ENCODE data around the gene GUCY1A1.

GUCY1A1 gene

GRCh38 chr4:155745984-155746383, 79.3 kb downstream of the GUCY1A1 start:
- DNase-seq, result no peak

- DNase-seq, result no peak
Observed at GRCh38 chr4:155748039-155748438, 81.4 kb downstream of the GUCY1A1 start.

DNA sequence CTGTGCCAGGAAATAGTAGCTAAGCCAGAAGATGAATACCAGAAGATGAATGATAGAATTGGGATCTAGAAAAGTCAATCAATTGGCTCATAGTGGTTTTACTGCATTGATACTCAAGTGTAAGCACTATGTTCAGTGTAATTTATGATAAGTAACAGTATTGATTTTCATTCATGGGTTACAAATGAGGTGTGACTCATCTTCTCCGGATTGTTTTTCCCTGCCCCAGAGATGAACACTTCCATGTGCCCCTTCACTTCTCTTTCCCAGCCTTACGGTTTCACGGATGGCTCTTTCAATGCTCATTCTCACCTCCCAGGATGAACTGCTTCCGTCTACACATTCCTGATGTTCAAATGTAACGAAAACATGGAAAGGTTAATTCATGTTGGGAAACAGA, 82.4 kb downstream of the GUCY1A1 start:
- no peak for DNase-seq

GRCh38 chr4:155751569-155751968, 84.9 kb downstream of the GUCY1A1 start:
- no peak for DNase-seq

GRCh38 chr4:155757745-155758265, 91.2 kb downstream of the GUCY1A1 start:
- no peak for DNase-seq

DNA sequence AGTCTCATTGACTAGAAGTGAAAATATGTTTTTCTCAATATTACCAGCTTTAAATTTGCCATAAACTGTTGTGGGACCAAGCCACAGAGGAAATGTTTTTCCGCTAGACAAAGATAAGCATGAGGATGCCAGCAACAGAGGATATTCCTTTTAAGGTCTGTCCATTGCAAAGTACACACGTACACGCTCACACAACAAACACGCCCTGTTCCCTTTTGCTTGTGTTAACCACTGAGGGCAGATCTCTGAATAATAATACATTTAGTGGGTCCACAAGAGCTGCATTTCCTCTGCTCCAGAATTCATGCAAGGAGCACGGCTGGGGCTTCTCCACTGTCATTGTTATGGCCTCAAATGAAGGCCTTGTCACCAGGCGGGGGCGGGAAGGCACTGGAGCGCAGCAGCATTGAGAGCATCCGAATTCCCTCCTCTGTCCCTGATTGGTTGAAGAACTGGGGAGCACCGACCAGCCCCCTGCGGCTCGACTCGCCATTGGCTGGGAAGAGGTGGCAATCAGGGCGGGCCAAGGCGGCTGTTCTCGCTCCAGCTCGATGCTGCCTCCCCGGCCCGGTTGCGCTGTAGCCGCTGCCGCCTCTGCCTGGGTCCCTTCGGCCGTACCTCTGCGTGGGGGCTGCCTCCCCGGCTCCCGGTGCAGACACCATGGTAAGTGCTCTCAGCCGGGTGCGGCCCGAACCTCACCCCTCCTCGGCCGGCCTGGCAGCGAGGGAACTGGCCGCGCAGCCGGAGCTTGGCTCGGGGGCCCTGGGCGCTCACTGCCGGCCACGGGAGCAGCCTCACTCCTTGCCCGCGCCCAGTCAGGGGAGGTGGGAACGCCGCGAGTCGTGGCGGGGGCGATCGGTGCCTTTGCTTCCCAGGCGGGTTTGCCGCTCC, 92.1 kb downstream of the GUCY1A1 start, which contains the start of gene GUCY1B1:
Gene GUCY1B1 (plus strand): TSS at position 541 of the 891 bp plus-strand sequence. CDS start 120 bp downstream, at position 661.
- DNase-seq, result peak; percentile 24

DNA sequence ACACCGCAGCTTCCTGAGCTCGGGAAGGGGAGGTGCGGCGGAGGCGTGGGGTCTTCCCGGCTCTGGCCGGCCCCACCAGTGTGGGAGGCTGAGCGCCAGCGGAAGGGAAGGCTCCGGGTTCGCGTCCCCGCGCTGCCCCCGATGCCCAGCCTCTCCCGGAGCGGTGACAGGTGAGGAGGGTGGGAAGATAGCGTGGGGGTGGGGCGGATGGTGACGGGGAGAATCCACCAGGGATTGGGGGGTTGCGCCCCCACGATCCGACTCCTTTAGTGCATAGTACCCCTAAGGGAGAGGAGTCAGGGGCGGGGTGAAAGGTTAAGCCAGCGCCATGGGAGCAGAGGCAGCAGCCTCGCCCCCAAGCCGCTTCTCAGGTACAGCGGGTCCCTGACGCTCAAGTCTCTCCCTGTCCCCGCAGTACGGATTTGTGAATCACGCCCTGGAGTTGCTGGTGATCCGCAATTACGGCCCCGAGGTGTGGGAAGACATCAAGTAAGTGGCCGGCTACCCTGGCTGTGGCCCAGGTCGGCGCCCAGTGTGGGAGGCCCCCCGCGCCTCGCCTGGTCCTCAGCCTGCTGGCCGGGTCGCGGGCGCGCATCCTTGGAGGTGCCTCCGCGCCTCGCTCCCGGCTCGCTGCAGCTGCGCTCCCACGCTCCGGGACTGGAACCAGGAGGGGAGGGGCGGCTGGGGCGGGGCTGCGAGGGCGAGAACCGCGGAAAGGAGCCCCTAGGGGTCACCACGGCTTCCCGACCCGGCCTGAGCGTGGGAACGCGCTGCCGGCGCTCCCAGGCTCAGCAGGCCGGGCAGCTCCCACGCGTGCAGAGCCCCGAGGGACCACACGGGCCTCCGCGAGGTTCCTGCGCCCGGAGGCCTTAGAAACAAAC, 93.0 kb downstream of the GUCY1A1 start:
- DNase-seq, result no peak

DNA sequence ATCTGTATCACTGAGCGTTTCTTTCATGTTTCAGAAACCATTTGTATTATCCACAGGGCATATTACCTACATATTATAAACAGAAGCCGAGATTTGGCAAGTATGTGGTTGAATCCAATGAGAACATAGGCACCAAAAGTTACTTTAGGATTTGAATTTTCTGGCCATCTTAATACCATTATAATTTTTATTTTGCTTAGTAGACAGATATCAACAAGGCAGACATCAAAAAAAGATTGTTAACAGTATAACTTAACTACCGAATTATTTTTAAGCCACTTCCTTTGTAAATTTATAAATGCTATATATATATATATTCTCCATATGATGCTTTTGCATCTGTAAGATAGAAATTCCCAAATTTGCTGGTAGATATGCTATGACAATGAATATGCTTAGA, 94.4 kb downstream of the GUCY1A1 start:
- DNase-seq, result no peak

GRCh38 chr4:155761916-155762315, 95.3 kb downstream of the GUCY1A1 start:
- no peak for DNase-seq

DNA sequence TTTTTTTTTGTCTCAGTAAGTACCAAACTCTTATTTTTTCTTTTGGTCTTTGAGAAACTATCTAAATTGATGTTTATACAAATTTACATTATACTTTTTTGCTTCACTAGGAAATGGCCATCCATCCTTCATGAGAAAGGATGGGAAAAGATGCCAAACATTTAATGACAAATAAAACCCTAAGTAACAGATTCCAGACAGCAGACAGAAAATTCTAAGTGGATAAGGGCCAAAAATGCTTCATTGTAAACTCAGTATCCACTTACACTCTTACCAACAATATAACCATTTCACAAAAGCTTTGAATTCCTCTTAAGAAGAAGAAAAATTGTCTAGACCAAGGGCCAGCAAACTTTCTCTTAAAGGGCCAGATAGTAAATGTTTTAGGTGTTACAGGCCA, 95.7 kb downstream of the GUCY1A1 start:
- DNase-seq, result no peak

- no peak for DNase-seq
Observed at GRCh38 chr4:155763551-155763950, 96.9 kb downstream of the GUCY1A1 start.

DNA sequence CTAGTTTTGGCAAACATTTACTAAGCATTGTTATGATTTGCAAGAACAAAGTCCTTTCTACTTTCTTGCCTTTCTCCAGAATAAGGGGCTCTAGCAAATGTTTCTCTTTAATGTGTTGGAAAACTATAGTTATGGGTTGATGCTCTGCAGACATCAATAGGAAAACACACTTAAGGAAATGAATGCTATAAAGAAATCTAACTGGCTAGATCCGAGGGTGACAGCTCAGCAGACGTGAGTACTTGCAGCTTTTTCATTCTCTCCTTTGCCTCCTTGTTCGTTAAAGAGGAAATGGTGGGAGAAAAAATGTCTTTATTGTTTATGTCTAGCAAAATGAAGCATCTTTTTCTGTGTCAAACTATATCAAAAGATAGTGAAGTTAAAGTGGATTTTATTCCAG, 98.5 kb downstream of the GUCY1A1 start:
- no peak for DNase-seq

- DNase-seq, result no peak
Observed at GRCh38 chr4:155766622-155767021, 100.0 kb downstream of the GUCY1A1 start.

DNA sequence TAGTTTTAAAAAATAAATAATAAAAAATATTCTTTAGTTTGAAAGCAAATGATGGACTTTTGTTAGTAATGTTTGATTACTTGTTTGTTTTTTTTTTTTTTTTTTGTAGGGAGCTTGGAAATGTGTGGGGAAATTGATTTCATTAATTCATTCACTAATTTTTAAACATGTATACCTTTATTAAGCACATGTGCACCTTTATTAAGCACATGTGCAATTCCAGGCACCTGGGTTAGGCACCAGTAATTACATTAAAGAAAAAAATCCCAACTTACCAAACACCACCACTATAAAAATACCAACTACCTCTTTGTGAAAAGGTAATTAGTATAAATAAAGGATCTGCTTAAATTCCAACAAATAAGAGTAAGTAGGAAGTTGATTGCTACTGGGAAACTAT, 101.7 kb downstream of the GUCY1A1 start:
- no peak for DNase-seq

DNA sequence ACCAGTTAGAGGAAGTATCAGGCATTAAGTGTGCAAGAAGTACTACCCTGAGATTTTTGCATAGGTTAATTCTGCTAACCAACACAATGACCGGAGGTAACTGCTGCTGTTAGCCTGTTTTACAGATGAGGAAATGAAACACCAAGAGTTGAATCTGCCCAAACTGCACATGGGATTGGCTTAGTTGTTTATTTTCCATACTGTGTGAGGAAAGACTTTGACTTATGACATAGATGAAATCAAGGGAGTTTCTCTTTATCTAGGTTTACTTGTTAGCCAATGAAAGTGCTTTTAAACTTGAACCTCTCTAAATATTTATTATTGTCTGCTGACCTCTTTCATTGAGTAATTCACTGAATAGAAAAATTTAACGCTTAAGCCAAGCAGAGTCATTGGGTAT, 102.4 kb downstream of the GUCY1A1 start:
- DNase-seq, result no peak

- no peak for DNase-seq
Observed at GRCh38 chr4:155772459-155773195, 106.0 kb downstream of the GUCY1A1 start.

- DNase-seq, result no peak
Observed at GRCh38 chr4:155773196-155773800, 106.7 kb downstream of the GUCY1A1 start.

- DNase-seq, result no peak
Observed at GRCh38 chr4:155774033-155774432, 107.4 kb downstream of the GUCY1A1 start.

GRCh38 chr4:155777971-155778735, 111.5 kb downstream of the GUCY1A1 start:
- no peak for DNase-seq

DNA sequence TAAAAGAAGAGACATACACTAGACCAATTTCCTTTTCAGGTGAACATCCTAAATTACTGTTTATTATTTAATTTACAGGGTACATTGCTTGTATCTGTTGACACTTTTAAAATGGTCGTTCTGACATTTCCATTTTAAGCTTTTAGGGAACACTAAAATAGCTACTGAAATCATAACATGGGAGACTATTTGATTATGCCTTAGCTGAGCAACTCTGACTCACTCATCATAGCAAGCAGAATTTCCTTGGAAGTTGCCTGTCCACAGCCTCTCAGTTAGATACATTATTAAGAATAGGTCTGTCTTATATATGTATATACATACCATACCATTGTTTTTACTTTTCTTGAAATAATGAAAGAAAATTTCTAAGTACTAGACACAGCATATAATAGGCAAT, 114.1 kb downstream of the GUCY1A1 start:
- DNase-seq, result no peak

- DNase-seq, result no peak
Observed at GRCh38 chr4:155781249-155781831, 114.7 kb downstream of the GUCY1A1 start.
